ENCODE data around the gene MSH5. TPM values are rescaled to one million over a fixed set of nuclear protein-coding genes. Genes with fewer than 3 reads are reported as not detected.

MSH5 gene
- 8.4 to 14.3 TPM (median 14.1 TPM) in 5 replicates for total RNA-seq (2022; extraction: Qiagen RNA extraction)

DNA sequence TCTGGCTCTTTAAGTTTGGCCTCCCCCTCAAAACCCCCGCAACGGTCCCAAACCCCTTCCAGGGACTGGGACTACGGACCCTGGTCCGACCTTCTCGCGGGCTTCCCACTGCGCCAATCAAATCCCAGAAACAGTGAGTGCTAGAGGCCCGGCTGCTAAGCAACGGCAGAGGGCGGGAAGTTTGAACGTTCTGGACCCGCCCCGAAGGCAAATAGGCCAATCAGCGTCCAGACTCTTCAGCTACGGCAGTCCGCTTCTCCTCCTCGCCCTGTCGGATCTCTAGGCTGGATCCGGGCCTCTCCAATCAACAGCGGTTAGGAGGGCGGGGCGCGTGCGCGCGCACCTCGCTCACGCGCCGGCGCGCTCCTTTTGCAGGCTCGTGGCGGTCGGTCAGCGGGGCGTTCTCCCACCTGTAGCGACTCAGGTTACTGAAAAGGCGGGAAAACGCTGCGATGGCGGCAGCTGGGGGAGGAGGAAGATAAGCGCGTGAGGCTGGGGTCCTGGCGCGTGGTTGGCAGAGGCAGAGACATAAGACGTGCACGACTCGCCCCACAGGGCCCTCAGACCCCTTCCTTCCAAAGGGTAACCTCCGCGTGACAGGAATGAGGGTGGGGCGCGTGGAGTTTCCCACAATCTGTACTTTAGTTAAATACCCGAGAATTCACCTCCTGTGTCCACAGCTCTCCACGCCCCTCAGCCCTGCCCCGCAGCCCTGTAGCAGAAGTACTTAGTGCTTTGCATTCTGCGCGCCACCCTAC is at the start of gene MSH5:
Gene MSH5 (plus strand): TSS at position 367 of the 758 bp plus-strand sequence. CDS start 462 bp downstream, outside the sequence.

DNA sequence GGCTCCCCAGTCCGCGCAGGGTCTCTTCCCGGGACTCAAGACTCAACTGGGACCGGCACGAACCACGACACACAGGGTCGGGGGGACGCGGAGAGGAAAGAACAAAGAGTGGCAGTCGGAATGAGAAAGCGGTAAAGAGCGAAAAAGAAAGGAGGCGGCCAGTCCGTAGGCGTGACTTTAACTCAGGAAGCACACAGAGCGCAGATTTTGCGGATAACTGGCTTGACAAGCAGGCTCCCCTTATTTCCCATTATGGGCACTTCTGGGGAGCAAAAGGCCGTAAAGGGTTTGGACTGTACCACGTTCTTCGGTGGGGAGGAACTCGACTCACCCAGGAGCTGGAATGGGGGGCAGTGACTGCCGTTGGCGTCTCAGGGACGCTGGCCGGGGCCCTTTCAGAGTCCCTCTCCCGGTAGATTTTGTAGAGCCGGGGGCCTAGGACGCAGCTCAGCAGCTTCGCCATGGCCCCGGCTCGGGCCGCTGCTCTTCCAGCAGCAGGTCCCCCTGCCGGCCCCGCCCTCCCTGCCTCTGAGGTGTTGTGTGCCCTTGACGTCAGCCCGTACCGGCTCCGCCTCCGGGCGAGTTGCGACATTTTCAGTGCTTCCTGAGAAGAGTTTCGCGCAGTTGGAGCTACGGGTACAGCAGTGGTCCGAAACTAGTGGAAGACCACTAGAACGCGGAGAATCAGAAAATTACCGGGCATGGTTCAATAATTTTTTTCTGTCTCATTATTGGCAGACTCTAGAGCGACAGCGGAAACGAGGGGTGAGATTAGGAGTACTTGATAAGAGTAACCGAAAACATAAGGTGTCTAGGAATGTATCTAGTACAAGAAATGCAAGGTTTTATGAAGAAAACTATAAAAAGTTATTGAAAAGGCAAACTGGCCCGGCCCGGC is 36.7 kb upstream of the MSH5 start, which contains the start of gene ABHD16A:
Gene ABHD16A (minus strand): TSS at position 506 of the 898 bp plus-strand sequence. CDS start 43 bp downstream, at position 463.

DNA sequence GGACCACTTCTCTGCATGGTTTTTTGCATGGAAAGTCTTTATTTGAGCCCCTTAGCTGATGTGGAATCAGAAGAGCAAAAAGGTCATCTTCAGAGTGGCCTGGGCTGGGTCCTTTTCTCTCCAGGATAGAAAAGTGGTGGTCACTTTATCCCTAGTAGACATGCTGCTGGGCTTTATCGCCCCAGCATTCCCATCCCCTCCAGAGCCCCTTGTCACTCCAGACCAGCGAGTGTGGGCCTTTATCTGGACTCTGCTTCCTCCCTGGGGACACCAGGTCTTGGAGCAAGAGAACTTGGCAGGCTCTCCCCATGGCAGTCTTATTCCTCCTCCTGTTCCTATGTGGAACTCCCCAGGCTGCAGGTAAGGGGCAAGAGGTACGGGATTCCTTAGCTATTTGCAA is 33.2 kb upstream of the MSH5 start, which contains the start of gene LY6G6F:
Gene LY6G6F (plus strand): TSS at position 268 of the 400 bp plus-strand sequence. CDS start 41 bp downstream, at position 309.

DNA sequence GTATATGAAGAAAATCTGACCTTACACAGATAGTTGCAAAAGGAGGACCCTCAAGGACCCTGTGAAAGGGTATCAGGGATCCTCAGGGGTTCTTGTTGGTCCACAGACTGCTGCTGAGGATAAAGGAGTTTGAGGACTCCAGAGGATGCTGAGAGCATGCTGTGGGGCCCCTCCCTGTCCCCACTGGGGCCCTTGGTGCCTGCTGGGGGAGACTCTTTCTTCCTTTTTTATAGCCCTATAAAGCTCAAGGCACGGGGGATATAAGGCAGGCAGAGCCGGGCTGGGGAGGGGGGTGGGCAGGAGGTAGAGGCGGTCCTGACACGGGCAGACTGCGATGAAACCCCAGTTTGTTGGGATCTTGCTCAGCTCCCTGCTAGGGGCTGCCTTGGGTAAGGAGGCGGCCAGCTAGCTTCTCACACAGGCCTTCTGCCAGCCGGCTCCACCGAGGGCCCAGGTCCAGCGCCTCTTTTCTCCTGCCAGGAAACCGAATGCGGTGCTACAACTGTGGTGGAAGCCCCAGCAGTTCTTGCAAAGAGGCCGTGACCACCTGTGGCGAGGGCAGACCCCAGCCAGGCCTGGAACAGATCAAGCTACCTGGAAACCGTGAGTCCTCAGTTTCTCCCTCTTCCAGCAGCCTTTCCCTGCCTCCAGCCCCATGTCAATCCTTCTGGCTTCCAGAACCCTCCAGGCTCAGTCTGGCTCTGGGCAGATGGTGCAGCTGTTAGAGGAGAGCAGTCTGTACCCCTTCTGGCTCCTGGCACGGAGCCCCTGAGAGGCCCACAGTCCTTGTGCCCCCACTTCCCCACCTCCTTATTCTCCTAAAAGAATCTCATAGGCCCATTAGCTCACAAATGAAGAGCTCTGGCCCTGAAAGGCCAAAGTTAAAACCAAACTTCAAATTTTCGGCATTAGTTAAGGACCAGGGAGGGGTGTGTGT is 24.5 kb upstream of the MSH5 start, which contains the start of gene LY6G6D:
Gene LY6G6D (plus strand): TSS at position 327 of the 937 bp plus-strand sequence. CDS start 8 bp downstream, at position 335.

DNA sequence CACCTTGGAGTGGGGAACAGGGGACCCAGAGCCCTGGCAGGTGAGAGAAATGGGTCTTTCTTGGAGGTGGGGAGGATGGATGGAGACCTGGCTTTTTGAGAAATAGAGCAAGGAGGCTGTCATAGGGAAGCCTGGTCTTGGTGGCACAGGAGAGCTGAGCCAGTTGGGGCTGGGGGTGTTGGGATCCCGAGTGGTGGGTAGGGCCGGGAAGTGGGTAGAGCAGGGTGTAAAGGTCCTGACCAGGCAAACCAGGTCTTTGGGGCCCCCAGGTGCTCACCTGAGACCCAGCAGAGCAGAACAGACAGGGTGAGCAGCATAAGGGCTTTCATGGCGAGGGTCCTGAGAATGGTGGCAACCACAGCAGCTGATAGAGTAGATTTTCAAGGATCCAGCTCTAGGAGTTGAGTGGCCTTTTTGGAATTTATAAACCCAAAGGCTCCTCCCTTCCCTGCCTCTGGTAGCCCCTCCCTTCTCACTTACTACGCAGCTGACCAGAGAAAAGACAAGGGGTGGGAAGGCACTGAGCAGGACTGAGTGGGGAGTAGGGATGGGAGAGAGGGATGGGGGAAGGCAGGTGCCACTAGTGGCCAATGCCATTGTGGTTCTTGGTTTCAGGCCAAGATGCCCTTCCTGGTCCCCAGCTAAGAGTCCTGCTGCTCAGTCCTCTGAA is 18.3 kb upstream of the MSH5 start, which contains the start of gene LY6G6C:
Gene LY6G6C (minus strand): TSS at position 396 of the 670 bp plus-strand sequence. CDS start 67 bp downstream, at position 329.

DNA sequence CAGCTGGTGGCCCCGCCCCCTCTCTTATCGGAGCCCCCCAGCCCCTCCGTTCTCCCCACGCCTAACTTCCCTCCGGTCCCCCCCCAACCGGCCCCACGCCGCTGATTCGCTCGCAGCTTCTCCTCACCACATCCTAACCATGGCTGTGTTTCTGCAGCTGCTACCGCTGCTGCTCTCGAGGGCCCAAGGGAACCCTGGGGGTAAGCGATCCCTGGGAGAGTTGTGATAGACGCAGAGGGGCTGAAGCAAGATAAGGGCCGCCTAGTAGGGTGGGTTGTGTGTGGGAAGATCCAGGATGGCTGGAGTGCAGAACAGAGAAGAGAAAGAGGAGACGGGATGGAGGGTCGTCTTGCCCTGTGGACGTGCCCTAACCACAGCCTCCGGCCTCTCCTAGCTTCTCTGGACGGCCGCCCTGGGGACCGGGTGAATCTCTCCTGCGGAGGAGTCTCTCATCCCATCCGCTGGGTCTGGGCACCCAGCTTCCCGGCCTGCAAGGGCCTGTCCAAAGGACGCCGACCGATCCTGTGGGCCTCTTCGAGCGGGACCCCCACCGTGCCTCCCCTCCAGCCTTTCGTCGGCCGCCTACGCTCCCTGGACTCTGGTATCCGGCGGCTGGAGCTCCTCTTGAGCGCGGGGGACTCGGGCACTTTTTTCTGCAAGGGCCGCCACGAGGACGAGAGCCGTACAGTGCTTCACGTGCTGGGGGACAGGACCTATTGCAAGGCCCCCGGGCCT is 16.4 kb upstream of the MSH5 start, which contains the start of gene MPIG6B:
Gene MPIG6B (plus strand): TSS at position 129 of the 735 bp plus-strand sequence. CDS start 11 bp downstream, at position 140.

DNA sequence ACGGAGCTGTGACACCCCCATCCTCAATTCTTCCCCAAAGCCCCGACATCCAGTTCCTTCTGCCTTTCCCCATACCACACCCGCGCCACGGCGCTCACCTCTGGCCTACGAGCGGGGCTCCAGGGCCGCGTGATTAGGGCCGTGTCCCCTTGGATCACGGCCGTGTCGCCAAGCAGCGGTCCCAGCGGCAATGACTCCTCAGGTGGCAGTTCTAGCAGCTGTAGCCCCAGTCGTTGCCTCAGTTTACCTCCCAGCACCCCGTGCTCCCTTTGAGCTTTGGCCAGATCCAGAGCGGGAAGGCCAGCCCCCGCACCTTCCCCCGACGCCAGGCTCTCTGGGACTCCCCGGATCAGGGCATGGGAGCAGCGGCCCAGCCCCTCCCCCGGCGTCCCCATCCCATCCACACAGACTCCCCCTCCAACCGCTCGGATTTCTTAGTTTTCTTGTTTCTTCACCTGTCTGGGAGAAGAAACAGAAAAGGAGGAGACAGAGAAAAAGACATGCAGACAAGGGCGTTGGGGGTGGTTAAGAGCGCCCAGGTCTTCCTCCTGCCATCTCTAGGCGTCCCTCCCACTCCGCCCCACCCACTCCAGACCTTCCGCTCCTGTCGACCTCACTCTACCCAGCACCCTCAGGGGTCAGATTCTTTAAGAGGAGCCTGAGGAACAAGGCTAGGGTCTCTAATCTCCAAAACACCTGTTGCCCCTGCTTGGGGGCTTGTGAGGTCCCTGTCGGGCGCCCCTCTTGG is 10.9 kb upstream of the MSH5 start, which contains the start of gene DDAH2:
Gene DDAH2 (minus strand): TSS at position 533 of the 748 bp plus-strand sequence. CDS start 138 bp downstream, at position 395.

DNA sequence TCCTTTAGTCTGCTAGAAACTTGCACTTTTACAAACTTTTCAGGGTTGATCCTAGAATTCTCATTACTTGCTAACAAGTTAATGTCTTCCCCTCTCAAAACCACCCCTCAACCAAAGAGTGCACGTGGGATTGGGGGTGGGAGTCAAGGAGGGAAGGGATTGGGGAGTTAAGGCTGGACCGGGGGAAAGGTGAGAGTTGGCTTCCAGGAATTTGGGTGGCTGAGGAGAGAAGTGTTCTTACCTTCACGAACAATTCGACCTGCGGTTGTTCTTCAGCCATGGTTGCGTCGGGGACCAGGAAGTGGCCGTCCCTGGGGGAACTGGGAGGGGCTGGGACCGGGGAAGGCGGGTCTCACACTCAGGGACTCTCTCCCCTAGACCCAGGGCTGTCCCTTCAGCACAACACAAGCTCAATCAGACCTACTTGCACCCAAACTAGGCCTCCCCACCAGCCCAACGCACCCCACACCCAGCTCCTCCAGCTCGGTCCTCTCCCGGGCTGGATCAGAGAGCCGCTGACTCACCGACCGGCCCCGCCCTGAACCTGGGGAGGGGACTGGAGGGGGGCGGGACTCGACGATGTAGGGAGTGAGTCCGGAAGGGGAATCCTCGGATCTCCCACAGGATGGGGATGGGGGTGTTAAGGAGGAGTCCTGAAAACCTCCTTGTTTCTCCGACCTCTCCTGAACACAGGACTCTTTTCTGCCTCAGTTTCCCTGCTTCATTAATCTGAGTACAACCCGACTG is 3.6 kb upstream of the MSH5 start, which contains the start of gene CLIC1:
Gene CLIC1 (minus strand): TSS at position 510 of the 747 bp plus-strand sequence. CDS start 230 bp downstream, at position 280.

DNA sequence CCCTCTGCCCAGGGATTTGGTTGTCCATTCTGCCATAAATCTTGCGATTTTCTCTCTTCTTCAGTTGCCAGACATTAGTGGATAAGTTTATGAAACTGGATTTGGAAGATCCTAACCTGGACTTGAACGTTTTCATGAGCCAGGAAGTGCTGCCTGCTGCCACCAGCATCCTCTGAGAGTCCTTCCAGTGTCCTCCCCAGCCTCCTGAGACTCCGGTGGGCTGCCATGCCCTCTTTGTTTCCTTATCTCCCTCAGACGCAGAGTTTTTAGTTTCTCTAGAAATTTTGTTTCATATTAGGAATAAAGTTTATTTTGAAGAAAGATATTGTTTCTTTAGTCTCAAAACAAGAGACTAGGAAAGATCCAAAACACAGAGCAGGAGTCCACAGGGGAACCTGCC is 22.6 kb downstream of the MSH5 start, which contains the start of gene SAPCD1:
Gene SAPCD1 (plus strand): TSS at position 301 of the 400 bp plus-strand sequence. CDS start 399 bp downstream, outside the sequence.

DNA sequence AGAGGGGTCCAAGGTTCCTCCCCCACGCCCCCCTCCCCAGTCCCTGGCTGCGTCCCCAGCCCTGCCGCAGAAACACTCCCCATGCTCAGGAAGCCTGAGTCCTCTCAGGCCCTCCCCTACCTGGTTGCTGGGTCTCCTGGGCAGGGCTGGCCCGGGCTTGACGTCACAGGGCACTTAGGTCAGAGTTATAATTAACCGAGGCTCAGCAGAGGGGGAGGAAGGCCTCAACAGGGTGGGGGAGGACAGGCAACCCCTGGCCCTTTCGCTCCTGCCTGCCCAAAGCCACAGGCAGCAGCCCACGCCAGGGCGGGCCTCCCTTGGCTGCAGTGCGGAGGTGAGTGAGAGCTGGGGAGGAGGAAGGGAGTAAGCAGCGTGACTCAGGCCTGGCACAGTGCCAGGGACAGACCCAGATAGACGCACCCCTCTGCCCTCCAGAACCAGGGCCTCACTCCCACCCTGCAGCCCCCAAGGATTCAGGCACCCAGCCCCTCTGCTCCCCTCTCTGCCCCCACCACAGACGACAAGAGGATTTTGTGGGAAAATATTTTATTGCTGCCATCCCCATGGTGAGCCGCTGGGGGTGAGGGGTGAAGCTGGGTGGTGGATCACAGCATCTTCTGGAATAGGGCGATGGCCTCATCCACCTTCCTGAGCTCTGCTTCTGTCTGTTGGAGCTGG is 37.3 kb downstream of the MSH5 start, which contains the start of gene VWA7:
Gene VWA7 (minus strand): TSS at position 340 of the 678 bp plus-strand sequence. CDS start 549 bp downstream, outside the sequence.

DNA sequence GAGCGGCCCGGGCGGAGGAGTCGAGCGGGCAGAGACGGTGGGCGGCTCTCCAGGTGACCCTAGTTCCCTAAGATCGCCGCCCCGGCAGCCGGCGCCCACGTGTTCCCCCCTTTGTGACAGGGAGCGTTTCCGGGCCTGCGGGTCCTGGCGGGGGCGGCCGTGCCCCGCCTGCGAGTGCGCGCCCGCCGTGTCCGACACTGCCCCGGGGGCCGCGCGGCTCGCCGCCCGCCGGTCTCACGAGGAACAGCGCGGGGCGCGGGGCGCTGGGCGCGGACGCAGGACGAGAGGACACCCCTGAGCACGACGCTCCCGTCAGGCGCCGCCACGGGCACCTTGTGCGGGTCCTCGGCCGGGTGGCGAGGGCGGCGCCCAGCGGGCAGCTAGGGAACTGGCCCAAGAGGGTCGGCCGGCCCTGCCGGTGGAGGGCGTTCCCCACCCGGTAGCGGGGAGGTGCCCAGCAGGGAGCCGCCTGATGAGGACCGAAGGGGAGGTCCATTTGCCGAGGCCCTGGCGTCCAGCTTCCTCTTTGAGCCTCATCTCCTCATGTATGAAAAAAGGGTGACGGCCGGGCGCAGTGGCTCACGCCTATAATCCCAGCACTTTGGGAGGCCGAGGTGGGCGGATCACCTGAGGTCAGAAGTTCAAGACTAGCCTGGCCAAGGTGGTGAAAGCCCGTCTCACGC is 56.0 kb downstream of the MSH5 start, which contains the start of gene VARS1:
Gene VARS1 (minus strand): TSS at position 137 of the 683 bp plus-strand sequence. CDS start 535 bp downstream, outside the sequence.

DNA sequence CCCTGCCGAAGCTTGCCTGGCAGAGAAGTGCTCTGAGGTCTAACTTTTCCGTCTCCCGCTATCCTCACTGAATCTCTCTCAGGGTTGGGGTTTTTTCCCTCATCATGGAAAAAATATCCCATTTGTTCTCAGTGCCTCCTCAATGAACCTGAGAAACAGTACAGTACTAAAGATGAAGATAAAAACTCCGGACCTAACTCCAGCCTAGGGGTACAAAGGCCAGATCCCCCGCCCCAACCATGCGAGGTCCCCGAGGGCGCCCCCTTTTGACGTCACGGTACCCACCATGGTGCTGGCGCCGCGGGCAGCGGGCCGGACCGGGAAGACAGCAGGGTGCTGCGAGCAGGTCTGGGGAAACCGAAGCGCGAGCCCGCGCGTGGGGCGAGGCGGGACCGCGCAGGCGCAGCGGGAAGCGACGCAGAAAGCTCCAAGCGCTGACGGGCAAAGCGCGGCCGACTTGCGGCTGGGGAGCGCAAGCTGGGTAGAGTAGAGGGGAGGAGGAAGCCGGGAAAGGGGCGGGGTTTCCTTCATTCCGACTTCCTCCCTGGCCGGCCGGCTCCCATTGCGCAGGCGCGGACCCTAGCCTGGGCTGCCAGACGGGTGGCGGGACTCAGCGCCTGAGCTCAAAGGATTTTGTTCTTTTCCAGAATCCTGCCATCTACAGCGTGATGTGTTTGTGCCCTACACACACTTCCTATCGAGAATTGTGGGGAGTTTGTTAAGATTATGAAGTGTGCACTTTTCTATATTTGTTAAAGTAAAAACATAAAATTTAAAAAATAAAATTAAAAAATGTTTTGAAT is 66.9 kb downstream of the MSH5 start, which contains the start of gene LSM2:
Gene LSM2 (minus strand): TSS at position 497 of the 803 bp plus-strand sequence. CDS start 209 bp downstream, at position 288.

Data from A549 treated with dexamethasone at 1 μM for 4 hours (cell line).